Activated CD4-positive, alpha-beta T cell treated with anti-CD3 and anti-CD28 coated beads, Interleukin-2, amount 50 U/mL, for 4 hours (primary cell): ENCODE measurements around the gene FAM83B.
"Not testable (repeated sequence)": the region's sequence is repeated elsewhere in the genome, so short reads cannot be mapped to it uniquely, and the experiment has no call there.

Source experiments
- DNase-seq, 2 experiments: peaks; one replicate each; pipeline ENCODE4 v3.0.0-alpha.2; 2020

Gene FAM83B

DNA sequence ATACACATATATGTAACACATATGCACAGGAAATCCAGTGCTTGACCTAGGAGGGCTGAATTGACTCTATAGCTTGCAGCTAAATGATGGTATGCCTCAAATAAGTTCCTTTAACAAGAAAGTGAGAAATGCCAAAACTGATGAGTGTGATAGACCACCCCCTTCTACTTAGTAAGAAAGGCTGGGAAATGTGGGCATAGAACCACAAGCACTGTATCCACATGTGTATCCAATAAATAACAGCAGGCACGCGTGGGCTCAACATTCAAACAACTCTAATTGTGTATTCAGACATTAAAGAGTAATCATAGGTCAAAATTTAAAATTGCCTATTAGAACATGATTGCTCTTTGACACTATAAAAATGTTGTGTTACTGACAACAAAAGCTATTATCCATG, 54.1 kb downstream of the FAM83B start:
- DNase-seq = no peak

DNA sequence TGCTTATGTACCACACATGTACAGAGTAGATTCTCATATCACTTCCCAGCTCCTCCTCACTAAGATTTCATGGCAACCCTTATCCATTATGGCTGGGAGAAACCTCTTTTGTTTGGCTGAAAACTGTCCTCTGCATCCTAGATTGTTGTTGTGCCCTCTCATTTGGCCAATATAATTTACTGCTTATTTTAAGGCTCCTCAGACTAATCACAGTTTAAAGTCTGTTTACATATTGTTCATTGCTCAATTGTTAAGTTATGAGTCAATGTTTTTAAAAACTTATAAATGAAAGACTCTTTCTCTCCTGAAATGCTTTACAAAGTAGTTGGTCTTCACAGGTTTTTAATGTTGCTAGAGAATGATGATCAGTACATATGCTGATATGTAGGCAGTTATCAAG, 57.3 kb downstream of the FAM83B start:
- no peak for DNase-seq

DNA sequence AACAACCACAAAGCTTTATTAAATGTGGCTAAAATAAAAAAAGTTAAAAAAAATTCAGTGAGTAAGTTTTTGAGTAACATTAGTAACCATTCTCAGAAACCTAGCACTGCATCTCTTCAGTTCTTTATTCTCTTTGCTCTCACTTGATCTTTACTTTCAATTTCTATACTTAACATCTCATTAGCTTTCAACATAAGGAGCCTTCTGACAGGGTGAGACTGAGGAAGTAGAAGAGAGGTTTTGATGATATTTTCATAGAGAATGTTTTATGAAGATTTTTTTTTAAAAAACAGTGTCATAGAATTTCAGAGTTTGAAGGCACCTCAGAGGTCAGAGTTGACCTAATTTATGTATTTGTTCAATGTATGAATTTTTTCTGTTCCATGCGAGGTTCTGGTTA, 60.8 kb downstream of the FAM83B start:
- DNase-seq = no peak

DNA sequence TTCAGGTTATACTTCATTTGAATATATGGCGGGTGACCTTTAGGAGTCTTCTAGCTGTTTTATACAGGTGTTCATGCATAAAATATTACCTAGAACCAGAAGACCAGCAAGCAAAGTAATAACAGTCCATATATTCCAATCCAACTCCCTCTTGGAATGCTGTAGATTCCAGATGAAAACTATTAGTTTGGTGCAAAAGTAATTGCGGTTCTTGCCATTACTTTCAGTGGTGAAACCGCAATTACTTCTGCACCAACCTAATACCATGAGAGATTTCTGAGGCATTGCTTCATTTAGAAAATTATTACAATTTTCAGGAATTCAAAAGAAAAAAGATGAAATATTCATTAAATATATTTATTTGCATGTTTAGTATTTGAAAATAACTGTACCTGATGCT, 62.6 kb downstream of the FAM83B start:
- no peak for DNase-seq

DNA sequence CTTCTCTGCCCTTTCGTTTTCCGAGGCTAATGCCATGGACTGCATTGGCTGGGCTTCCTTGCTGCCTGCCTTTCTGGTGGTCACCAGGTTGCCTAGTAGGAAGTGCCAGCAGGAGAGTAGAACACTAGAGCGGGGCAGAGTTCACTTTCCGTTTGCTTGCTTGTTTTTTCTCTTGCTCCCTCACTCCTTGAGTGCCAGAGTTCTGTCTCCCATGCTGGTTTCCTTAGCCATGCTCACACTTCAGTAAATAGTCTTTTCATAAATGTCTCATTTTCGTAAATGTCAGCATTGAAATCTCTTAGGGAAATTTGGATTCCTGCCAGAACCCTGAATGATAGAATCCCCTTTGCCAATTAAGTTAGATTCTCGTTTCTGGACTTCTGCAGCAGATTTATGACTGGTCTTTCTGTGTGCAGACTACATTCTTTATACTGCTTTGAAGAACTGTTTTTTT, 63.9 kb downstream of the FAM83B start:
- no peak for DNase-seq

DNA sequence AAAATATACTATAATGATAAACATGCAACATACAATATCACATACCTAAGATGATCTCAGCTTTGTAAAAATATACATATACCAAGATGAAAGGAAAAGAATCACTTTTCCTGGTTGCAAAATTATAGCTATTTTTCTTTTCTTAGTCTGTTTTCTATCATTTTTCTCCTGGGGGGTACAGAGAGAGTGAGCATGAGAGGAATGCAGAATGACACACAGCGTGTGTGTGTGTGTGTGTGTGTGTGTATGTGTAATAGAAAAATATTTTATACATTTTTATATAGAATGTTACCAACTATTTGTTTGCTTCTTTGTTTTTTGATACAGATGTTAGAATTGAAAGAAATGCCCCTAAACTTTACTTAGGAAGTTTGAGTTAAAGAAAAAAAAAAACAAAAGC, 64.3 kb downstream of the FAM83B start:
- no peak for DNase-seq

DNA sequence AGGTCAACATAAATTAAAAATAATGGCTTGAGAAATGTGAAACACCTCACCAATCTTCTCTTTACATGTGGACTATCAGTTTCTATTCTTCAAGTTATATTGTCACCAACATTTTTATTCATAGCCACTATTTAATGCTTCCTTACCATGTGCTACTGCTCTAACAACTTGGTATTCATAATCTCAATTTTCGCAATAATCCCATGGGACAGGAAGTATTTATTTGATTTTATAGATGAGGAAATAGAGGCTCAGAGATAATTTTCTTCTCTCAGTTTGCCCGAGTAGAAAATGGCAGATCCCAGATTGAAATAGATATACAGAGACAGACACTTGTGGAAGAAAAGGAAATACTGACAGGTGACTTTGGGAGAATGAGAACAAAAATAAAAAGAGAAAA, 66.6 kb downstream of the FAM83B start:
- DNase-seq = no peak

DNA sequence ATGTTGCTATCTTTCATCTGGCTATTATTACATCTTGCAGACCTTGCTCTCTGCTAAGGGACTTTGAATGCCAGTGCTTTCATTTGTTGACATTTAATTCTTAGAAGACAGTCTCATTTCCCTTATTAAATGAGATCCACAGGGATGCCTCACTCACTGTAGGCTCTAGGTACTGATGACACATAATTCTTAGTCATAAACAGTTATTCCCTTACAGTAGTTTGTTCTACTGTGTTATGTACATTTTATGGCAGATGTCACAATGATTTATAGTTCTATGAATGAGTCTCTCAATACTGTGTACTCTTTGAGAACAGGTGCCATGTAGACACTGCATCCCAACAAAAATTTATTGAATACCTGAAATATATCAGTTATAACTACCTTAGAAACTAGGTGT, 70.3 kb downstream of the FAM83B start:
- no peak for DNase-seq

DNA sequence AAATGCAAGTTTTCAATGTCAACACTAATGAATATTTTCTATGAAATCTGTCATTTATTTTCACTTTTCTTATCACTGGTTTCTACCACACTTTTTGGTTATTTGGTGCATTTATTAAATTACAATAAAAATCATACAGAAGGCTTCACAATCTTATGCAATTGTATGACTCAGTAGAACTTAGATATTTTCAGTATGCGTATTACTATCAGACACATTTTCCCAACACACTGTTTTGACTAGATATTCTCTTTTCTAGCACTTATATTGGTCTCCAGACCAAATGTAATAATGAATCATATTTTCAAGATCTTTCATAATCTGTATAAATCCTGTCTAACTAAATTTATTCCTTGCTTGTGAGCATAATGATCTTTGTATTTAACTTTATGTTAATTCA, 74.1 kb downstream of the FAM83B start:
- DNase-seq = no peak

DNA sequence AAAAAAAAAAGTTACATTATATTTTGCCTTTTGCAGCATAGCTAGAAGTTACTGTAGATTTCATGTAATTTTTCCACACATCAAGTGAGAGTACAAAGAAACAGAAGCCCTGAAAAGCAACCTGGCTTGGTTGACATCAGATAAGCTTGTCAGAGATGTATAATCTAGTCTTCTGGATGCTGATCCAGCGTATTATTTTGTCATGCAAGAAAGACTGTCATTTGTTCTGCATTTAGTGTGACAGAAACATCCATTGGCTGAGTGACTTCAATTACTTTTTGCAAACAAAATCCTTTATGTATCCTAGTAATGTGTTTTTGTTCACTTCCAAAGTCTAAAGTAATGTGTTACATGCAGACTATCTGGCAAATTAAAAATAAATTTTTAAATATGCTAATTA, 75.3 kb downstream of the FAM83B start:
- DNase-seq = no peak

DNA sequence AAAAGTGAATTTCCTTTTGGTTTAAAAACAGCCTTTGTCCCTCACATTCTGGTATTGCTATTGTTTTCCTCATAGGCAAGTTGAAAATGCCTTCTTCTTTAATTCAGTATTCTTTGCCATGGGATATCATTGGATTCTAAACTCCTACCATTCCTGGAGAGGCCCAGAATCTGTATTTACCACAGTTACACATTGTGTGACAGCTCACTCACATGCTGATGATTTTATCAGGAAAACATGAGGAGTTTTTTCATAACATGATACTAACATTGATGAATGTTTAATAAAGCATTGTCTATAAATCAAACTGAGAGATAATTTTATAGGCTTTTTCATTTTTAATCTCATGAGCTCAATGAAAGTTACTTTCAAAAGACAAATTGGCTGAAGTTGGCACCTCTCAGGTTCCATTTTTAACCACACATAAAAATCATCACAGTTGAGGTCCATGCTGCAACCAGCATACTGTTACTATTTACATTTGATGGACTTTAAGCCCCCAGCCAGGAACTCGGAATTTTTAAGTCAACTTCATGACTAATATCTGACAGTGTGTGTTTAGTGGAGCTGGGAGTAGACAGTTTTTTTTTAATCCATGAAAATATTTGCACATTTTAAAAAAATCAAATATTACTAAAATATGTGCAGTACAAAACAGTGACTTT, 82.8 kb downstream of the FAM83B start:
- DNase-seq = no peak

DNA sequence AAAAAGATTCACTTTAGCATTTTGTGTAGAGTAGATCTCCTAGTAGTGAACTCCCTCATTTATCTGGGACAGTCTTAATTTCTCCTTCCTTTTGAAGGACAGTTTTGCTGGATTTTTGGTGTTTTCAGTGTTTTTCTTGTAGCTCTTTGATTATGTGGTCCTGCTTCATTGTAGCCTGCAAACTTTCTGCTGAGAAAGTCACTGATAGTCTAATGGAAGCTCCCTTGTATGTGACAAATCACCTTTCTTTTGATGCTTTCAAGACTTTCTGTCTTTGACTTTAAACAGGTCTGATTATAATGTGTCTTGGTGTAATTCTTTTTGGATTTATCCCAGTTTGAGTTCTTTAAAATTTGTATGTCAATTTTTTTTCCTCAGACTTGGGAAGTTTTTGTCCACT, 86.1 kb downstream of the FAM83B start:
- no peak for DNase-seq

DNA sequence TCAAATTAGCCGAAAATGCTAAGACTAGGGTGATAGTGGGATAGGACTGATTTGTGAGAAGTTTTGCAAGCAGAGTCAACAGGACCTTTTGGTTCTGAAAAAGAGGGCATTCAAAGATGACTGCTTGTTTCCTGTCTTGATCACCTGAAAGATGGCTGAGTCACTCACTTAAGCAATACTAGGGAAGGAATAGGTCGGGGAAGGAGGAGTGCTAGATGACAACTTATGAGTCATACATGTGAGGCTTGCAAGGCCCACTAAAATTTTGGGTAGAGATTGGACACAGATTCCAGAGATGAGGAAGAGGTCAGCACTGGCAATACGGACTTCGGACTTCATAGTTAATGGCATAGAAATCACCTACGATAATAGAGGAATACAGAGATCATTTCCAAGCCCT, 89.2 kb downstream of the FAM83B start:
- no peak for DNase-seq

DNA sequence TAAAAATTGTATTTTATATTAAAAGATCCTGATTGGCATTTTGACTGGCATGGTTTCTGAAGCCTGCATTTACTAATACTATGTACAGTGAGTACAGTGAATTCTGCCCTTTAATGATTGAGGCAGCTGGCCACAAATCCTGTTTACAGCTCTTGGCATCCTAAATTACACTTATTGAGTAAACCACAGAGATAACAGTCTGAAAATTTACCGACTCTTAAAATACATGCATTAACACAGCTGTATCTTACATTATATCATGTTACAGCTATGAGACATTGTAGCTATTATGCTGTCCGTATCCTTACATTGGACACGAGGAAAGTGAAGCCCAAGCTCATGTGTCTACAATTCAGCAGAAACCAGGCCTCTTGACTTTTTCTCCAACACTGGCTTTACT, 90.8 kb downstream of the FAM83B start:
- DNase-seq = no peak

DNA sequence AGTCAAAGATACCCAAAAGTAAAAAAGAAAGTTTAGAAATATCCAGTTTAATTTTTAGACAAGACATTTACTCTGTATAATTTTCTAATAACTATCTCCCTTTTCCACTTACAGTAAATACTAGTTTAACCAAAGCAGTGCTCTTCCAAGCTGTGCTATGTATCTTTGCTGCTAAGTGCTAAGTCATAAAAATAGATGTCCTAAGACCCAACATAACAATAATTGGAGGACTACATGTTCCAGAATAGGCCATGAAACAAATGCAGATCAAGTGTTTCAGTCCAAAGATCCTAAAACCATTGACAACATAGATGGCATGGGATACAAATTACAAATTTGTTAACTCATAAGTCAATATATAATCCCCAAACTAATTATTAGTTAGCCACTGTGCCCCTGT, 111.1 kb downstream of the FAM83B start:
- DNase-seq = no peak

DNA sequence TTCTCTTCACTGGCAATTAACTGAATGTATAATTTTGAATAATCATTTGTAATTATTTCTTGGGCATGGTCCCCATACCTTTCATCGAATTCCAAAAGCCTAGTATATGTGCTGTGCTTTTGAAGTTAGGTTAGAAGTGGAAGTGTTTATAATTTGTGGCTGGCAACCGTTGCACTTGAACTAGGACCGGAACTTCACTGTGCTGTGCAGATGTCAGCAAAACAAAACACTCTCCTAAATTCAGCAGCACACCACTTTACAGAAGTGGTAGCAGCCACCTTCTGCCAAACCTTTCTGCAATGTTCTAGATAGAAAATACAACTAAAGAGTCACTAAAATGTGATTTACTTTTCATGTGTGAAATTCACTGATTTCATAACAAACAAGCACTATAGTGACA, 111.9 kb downstream of the FAM83B start:
- no peak for DNase-seq

DNA sequence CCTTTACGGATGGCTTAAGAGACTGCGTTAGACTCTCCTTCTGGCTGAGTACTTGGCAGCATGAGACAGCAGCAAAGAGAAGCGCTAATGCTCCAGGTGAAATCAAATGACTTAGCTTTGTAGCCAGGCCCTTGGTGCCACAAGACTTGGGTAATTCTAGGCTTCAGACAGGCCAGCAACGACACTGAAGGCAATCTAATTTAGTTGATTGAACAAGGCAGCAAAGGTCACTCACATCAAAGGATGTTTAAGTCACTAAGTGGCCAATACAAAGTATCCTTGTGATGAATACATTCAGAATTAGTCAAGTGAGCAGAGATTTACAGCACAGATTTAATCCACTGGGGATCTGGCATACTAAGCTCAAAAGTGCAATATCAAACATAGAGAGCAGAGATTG, 113.2 kb downstream of the FAM83B start:
- no peak for DNase-seq

DNA sequence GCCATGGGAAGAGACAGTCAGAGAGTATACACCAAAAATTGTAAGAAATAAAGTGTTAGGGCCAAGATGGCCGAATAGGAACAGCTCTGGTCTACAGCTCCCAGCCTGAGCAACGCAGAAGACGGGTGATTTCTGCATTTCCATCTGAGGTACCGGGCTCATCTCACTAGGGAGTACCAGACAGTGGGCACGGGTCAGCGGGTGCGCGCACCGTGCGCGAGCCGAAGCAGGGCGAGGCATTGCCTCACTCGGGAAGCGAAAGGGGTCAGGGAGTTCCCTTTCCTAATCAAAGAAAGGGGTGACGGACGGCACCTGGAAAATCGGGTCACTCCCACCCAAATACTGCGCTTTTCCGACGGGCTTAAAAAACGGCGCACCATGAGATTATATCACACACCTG, 114.8 kb downstream of the FAM83B start:
- DNase-seq = not testable (repeated sequence)

DNA sequence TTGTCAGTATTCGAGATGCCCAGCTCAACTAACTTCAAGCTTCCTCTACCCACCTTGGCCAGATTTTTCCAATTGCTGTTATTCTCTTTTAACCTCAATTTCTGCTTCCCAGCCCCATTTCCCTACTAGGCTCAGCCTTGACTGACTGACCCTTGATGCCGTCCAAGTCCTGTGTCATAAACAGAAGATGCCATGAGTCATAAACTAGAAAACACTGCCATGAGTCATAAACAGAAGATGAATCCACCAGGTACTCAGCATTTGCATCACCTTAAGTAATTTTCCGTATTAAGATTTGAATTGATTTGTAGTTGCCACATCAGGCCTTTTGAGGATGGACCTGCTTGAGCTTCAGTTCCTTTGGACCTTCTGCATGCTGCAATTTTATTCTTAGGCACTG, 123.8 kb downstream of the FAM83B start:
- no peak for DNase-seq

DNA sequence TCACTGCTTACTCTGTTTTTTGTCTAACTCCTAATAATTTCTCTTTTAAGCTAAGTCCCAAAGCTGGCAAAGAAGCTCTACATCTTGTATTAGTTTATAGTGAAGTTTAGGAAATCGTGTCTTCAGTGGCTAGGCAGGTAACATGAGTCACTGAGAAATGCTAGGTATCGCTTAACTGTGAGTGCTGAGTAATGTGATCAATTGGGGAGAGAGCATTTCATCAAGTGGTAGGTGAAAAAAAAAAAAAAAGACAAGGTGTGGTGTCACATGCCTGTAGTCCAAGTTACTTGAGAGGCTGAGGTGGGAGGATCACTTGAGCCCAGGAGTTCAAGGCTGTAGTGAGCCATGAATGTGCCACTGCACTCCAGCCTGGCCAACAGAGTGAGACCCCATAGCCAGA, 125.3 kb downstream of the FAM83B start:
- DNase-seq = no peak

DNA sequence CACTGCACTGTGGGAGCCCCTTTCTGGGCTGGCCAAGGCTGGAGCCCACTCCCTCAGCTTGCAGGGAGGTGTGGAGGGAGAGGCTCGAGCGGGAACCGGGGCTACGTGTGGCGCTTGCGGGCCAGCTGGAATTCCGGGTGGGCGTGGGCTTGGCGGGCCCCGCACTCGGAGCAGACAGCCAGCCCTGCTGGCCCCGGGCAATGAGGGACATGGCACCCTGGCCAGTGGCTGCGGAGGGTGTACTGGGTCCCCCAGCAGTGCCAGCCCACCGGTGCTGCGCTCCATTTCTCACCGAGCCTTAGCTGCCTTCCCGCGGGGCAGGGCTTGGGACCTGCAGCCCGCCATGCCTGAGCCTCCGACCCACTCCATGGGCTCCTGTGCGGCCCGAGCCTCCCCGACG, 132.6 kb downstream of the FAM83B start:
- DNase-seq = not testable (repeated sequence)

DNA sequence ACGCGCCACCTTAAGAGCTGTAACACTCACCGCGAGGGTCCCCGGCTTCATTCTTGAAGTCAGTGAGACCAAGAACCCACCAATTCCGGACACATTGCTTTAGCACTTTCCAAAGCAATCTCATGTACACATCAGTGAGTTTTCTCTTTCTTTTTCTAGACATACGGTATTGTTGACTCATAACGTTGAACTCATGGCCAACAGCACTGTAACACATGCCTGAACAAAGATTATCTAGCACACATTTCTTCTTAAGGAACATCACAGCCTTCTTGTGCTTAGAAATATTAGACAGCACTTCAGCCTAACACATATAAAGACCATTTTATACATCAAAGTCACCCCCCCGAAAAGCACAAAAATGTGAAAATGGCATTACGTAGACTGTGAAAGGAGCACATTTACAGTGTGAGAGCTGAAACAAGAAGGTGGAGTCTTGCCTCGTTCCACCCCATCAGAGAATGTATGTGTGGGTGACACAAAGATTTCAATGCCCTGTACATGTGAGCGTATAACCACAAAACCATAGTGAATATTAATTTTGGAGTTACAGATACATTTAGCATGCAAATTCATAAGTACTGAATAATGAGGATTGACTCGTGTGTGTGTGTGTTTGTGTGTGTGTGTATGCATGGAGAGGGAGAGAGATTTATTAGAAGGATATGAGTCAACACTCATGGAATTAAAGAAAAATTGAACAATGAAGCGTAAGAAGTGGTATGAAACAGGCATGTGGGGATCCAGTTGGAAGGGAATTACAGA, 134.1 kb downstream of the FAM83B start:
- DNase-seq = no peak

DNA sequence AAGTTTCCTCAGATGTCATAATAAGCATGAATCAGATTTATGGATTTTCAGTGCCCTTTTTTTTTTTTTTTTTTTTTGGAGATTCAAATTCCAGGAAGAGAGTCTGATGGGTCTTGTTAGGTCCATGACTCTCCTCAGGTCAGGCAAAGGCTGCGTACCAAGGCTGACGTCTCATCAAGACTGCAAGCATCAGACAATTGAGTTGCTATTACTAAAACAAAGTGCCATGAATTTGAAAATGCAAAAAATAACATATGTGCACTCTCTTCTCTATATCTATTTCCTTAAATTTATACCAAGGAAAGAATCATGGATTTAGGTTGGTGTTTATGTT, 134.7 kb downstream of the FAM83B start:
- no peak for DNase-seq

DNA sequence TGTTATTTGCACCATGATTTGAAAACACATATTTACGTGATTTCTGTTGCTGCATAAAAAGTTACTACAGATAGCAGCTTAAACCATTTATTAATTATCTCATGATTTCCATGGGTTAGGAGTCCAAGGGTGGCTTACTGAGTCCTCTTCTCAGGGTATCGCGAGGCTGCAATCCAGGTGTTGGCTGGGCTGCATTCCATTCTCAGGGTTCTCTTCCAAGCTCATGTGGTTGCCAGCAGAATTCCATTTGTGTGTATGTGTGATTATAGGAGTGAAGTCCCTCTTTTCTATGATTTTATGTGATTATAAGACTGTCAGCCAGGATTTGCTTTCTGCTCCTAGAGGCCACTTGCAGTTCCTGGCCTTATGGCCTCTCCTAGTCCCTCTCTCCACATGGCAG, 135.1 kb downstream of the FAM83B start:
- DNase-seq = no peak
